KG1 (cell line): ENCODE results near the gene PPP2R1A.
"Not testable (repeated sequence)": the region's sequence is repeated elsewhere in the genome, so short reads cannot be mapped to it uniquely, and the experiment has no call there.

Experiments used
- DNase-seq: peaks from one replicate; lab custom pipeline; 2025; lab: John Stamatoyannopoulos, UW

Gene PPP2R1A

DNA sequence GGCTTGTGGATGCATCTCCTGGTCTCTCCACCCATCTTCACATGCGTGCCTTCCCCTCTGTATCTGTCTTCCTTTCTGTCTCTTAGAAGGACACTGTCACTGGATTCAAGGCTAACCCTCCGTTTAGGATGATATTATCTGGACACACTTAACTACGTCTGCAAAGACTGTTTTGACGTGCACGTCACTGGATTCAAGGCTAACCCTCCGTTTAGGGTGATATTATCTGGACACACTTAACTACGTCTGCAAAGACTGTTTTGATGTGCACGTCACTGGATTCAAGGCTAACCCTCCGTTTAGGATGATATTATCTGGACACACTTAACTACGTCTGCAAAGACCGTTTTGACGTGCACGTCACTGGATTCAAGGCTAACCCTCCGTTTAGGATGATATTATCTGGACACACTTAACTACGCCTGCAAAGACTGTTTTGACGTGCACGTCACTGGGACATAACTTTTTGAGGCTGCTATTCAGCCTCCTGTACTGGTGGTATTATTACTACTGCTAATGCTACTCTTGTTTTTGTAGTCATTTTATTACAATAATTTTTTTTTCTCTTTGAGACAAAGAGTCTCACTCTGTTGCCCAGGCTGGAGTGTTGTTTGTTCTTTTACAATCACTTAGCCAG, 11.0 kb downstream of the PPP2R1A start:
- not testable (repeated sequence) for DNase-seq

- no peak for DNase-seq
Observed at GRCh38 chr19:52206481-52206880, 16.6 kb downstream of the PPP2R1A start.

GRCh38 chr19:52211203-52211602, 21.4 kb downstream of the PPP2R1A start:
- DNase-seq: no peak

DNA sequence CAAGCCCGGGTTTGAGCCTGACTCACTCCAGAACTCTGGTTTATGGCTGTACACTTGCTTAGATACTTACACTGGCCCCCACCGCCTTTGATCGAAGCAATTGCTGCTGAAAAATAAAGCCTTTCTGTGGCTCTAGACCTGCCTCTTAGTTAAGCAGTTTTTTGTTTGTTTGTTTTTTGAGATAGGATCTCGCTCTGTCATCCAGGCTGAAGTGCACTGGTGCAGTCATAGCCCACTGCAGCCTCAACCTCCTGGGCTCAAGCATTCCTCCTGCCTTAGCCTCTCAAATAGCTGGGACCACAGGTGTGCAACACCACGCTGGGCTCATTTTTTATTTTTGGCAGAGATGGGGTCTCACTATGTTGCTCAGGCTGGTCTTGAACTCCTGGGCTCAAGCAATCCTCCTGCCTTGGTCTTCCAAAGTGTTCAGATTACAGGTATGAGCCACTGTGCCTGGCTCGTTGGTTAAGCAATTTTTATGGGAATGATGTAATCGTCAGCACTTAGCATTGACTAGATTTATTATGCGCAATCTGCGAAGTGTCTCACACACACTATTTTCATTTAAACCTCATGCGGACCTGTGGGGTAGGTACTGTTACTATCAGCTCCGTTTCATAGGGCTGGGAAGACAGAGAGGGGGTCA, 22.2 kb downstream of the PPP2R1A start:
- no peak for DNase-seq

DNA sequence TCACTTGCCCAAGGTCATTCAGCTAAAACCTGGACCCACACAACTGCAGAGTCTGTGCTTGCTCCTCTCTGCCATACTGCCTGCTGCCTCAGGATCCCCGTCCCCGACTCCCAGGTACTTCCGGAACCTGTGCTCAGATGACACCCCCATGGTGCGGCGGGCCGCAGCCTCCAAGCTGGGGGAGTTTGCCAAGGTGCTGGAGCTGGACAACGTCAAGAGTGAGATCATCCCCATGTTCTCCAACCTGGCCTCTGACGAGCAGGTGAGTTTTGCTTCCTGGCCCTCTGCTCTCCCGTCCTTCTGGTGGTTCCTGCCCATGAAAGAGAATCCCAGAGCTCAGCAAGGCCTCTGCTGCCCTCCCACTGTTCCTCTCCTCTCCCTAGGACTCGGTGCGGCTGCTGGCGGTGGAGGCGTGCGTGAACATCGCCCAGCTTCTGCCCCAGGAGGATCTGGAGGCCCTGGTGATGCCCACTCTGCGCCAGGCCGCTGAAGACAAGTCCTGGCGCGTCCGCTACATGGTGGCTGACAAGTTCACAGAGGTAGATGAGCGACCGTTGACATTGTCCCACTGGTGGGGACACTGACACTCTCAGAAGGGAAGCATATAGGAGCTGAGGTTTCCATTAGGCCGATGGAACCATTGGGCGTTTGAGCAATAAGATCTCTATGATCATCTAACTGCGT, 22.9 kb downstream of the PPP2R1A start:
- DNase-seq: no peak

GRCh38 chr19:52214241-52214640, 24.4 kb downstream of the PPP2R1A start:
- DNase-seq: no peak

DNA sequence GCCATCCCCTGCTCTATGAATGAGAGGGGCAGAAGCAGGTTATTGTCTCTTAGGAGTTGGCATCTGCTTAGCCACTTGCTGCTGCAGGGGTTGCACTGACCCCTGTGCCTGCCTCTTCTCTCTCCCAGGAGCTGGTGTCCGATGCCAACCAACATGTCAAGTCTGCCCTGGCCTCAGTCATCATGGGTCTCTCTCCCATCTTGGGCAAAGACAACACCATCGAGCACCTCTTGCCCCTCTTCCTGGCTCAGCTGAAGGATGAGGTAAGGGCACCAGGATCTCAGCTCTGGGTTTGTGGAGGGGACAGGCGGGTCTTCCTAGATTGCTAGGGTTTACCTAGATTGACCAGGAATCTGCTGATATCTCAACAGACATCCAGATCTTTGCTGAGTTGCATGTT, 26.5 kb downstream of the PPP2R1A start:
- DNase-seq: no peak

DNA sequence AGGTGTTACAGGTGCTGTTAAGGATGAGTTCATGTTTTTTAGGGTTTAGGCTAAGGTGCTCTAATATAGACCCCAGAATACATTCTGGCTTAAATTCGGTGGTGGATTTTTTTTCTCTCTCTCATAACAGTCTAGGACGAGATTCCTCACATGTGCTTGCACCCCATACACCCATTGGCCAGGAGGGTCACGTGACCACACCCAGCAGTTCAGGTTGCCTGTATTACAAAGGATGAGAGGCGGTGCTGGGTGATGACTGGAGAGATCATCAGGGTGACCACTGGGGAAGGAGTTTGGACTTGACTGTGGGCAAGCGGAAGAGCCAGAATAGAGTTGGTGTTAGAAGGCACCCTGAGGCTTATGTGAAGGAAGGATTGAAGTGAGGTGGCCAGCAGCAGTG, 27.7 kb downstream of the PPP2R1A start:
- no peak for DNase-seq

GRCh38 chr19:52219611-52220010, 29.8 kb downstream of the PPP2R1A start:
- DNase-seq: no peak

DNA sequence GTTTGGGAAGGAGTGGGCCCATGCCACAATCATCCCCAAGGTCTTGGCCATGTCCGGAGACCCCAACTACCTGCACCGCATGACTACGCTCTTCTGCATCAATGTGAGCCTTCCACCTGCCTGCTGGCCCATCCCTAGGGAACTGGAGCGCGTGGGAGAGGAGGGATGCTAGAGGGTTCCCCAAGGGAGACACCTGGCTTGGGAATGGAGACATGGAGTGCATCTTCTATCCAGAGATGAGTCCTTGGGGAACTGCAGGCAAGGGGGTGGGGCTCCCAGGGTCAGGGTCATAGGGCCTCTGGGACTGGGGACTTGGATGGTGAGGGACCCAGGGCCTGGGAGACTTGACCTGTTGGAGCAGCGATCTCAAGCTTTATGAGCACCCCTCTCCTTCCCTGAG, 31.2 kb downstream of the PPP2R1A start:
- DNase-seq: no peak

- no peak for DNase-seq
Observed at GRCh38 chr19:52221831-52222375, 32.1 kb downstream of the PPP2R1A start.

DNA sequence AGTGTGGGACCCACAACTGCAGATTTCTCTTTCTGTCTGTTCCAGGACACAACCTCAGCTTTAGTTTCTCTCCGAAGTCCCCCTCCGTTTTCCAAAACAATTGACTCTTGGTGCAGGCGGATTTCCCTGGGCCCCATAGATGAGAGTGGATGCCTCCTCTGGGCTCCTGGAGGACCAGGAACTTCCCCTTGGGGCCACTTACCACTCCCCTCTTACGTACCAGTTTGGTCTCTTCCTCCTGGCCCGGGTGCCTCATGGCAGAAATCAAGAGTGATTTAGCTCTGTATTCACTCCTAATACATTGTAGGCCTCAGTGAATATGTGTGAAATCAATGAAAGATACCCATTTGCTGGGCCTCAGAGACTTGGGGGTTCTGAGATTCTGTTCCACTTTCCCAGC, 34.4 kb downstream of the PPP2R1A start:
- DNase-seq: no peak

- DNase-seq: no peak
Observed at GRCh38 chr19:52226652-52227051, 36.8 kb downstream of the PPP2R1A start.

DNA sequence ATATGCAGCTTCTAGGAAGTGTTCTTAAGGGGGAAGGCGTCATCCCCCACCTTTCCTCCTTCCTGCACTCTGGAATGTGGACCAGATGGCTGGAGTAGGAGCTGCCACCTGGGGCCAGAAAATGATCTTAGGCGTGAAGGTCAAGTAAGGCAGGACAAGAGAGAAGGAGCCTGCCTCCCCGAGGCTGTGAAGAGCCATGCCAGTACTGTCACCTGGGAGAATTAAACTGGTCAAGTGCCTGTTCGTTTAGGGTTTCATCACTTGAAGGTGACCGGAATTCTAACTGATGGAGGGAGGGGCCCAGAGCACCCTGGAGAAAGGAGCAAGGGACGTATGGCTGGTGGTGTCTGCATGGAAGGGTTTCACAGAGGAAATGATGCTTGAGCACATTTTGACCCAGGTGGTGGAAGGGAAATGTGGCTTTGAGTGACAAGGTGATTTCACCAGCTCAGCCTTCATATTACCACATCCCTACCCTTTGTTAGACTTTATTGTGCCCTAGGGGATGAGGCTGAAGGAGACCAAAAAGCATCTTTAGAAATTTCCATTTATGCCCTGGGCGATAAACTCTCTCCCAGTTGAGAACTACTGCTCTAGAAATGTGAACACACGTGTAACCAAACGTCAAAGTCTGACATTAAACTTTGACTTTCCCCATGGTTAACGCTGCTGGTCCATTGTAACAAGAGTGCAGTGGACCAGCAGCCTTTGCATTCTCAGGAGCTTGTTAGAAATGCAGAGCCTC, 37.5 kb downstream of the PPP2R1A start:
- no peak for DNase-seq

GRCh38 chr19:52227980-52228379, 38.1 kb downstream of the PPP2R1A start:
- DNase-seq: no peak

- DNase-seq: no peak
Observed at GRCh38 chr19:52229524-52229923, 39.7 kb downstream of the PPP2R1A start.

GRCh38 chr19:52230685-52231084, 40.8 kb downstream of the PPP2R1A start:
- no peak for DNase-seq

- no peak for DNase-seq
Observed at GRCh38 chr19:52231154-52231910, 41.5 kb downstream of the PPP2R1A start.

DNA sequence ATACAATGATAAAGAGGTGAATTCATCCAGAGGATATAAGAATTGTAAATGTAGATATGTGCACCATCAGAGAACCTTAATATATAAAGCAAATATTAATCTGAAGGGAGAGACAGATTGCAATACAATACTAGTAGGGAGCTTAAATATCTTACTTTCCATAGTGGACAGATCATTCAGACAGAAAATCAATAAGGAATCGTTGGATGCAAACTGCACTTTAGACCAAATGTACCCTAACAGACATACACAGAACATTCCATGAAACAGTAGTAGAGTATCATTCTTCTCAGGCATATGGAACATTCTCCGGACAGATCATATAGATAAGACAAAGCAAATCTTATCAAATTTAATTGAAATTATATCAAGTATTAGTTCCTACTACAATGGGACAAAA, 44.6 kb downstream of the PPP2R1A start:
- DNase-seq: no peak

- DNase-seq: no peak
Observed at GRCh38 chr19:52237197-52237596, 47.3 kb downstream of the PPP2R1A start.

DNA sequence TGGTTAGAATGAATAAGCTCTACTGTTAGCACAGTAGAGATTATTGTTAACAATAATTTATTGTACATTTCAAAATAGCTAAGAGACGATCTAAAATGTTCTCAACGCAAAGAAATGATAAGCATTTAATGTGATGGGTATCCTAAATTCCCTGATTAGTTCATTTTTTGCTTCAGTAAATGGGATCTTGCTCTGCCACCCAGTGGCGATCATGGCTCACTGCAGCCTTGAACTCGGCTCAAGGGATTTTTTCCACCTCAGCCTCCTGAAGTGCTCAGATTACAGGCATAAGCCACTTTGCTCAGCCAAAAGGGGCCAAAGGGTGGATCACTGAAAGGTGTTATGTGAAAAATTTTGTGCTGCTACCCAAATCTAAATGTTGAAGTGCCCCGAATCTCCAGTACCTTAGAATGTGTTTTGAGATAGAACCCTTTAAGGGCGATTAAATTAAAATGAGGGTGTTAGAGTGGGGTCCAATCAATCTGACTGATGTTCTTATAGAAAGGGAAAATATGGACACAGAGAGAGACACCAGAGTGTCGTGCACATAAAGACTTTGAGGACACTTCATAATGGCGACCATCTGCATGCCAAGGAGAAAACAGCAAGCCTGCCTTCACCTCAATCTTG, 48.0 kb downstream of the PPP2R1A start:
- peak; percentile 38 for DNase-seq
